Mesodermal cell (in vitro differentiated cells): ENCODE results near the gene SMYD2.
A peak's percentile ranks its signal among the peaks of the same experiment; 100 is the strongest.

Source experiments
- H3K27ac ChIP-seq: 2 replicates; pipeline ENCODE4 v1.7.0; 2013; ENCODE audit warnings: mild to moderate bottlenecking, low read depth, low read length, moderate library complexity; ENCODE audit not compliant: severe bottlenecking
- H3K36me3 ChIP-seq: 2 replicates; pipeline ENCODE4 v1.7.1; 2013; ENCODE audit warnings: mild to moderate bottlenecking, low read length, moderate library complexity; ENCODE audit not compliant: control insufficient read depth, insufficient read depth
- H3K4me1 ChIP-seq: one replicate; pipeline ENCODE4 v1.7.1; 2013; ENCODE audit warnings: mild to moderate bottlenecking, low read length; ENCODE audit not compliant: insufficient read depth, control insufficient read depth, poor library complexity, severe bottlenecking
- H3K4me3 ChIP-seq: 2 replicates; pipeline ENCODE4 v1.7.0; 2013; ENCODE audit warnings: low read length, control low read depth, mild to moderate bottlenecking; ENCODE audit not compliant: insufficient read depth, poor library complexity, severe bottlenecking; ENCODE audit errors: extremely low read depth
- H3K9me3 ChIP-seq: 2 replicates; pipeline ENCODE4 v1.7.1; 2013; ENCODE audit warnings: mild to moderate bottlenecking, low read length, moderate library complexity; ENCODE audit not compliant: control insufficient read depth
- WGBS, 2 experiments: methylation state at CpG; one replicate each; pipeline ENCODE4 v1.1.5; 2013; ENCODE audit warnings: missing lambda C conversion rate in 2 of 2; ENCODE audit not compliant: insufficient coverage in 2 of 2; 5-methylcytosine and 5-hydroxymethylcytosine counted together

The SMYD2 gene

DNA sequence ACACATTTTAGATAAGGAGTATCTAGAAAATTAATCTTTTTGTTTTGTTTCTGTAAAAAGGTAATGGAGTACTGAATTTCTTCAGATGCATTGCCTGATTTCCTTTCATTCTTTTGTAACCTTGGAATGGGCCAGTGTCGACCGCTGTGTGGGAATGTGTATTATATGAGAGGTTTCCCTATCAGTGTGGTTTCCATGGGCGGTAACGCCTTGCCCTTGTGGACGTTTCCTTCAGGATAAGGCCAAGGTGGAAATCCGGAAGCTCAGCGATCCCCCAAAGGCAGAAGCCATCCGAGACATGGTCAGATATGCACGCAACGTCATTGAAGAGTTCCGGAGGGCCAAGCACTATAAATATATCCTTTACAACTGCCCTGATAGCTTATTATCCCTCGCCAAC lies 49.8 kb downstream of the SMYD2 start:
- H3K4me1 ChIP-seq, result peaks cover 15% of the 10 kb centered on the region
- peaks cover 54% of the 10 kb centered on the region for H3K36me3 ChIP-seq
- H3K4me3 ChIP-seq, result no peak overlapping the region
- 90 to 94% methylated on average over 7 to 10 of the region's 12 CpGs for WGBS, 2 experiments
- H3K9me3 ChIP-seq, result no peaks in the 10 kb centered on the region
- H3K27ac ChIP-seq, result no peak overlapping the region

- 80 to 100% methylated on average over 1 of the region's 1 CpG for WGBS, 2 experiments
Observed at GRCh38 chr1:214331180-214331579, 50.2 kb downstream of the SMYD2 start.

GRCh38 chr1:214331827-214332423 lies 51.0 kb downstream of the SMYD2 start:
- 63 to 66% methylated on average over 5 to 7 of the region's 9 CpGs for WGBS, 2 experiments
- Histone ChIP-seq H3K36me3 (peaks cover 52% of the 10 kb centered on the region), H3K9me3 (no peaks in the 10 kb centered on the region), H3K4me3 (no peak overlapping the region), H3K4me1 (peaks cover 15% of the 10 kb centered on the region), H3K27ac (no peak overlapping the region)

More at GRCh38 chr1:214331180-214331579, 50.2 kb downstream of the SMYD2 start:
- Histone ChIP-seq H3K4me1 (peaks cover 15% of the 10 kb centered on the region), H3K9me3 (no peaks in the 10 kb centered on the region), H3K36me3 (peaks cover 54% of the 10 kb centered on the region), H3K4me3 (no peak overlapping the region), H3K27ac (no peak overlapping the region)

- H3K36me3 ChIP-seq, result peaks cover 49% of the 10 kb centered on the region
- 81 to 89% methylated on average over 4 of the region's 6 CpGs for WGBS, 2 experiments
- peak overlapping the region; percentile 53 for H3K27ac ChIP-seq
- peaks cover 18% of the 10 kb centered on the region for H3K4me1 ChIP-seq
- H3K4me3 ChIP-seq, result no peak overlapping the region
- H3K9me3 ChIP-seq, result no peaks in the 10 kb centered on the region
Observed at GRCh38 chr1:214332946-214333798, 52.2 kb downstream of the SMYD2 start.

DNA sequence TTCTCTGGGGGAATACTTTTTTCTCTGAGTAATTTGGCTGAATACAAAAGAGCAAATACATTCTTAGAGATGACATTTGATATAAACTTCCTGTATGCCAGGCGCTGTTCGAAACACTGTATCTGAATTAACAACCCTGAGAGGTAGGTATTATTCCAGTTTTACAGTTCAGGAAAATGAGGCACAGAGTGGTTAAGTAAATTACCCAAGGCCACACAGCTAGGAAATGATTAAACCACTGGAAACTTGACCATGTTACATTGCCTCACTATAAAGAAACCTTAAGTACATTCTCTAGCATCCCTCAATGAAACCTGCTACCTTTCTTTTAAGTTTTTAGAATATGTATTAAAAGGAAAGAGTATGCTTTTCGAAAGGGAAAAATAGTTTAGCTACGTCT lies 54.6 kb downstream of the SMYD2 start:
- no peak overlapping the region for H3K27ac ChIP-seq
- H3K4me3 ChIP-seq, result no peak overlapping the region
- no peaks in the 10 kb centered on the region for H3K9me3 ChIP-seq
- no CpG with 5 or more reads among the region's 4 CpGs for WGBS, 2 experiments
- peaks cover 18% of the 10 kb centered on the region for H3K4me1 ChIP-seq
- H3K36me3 ChIP-seq, result peaks cover 40% of the 10 kb centered on the region

GRCh38 chr1:214337015-214337414 lies 56.1 kb downstream of the SMYD2 start:
- WGBS, 2 experiments, result 85% methylated on average over 2 of the region's 2 CpGs; no CpG with 5 or more reads in 1 of the 2 experiments
- no peaks in the 10 kb centered on the region for H3K9me3 ChIP-seq
- no peak overlapping the region for H3K27ac ChIP-seq
- peaks cover 33% of the 10 kb centered on the region for H3K36me3 ChIP-seq
- peaks cover 18% of the 10 kb centered on the region for H3K4me1 ChIP-seq
- H3K4me3 ChIP-seq, result no peak overlapping the region

GRCh38 chr1:214337511-214337910 lies 56.6 kb downstream of the SMYD2 start:
- Histone ChIP-seq H3K4me1 (peaks cover 17% of the 10 kb centered on the region), H3K27ac (no peak overlapping the region)
- 70 to 76% methylated on average over 5 of the region's 6 CpGs for WGBS, 2 experiments

GRCh38 chr1:214338212-214338611 lies 57.3 kb downstream of the SMYD2 start:
- Histone ChIP-seq H3K9me3 (no peaks in the 10 kb centered on the region), H3K4me1 (peaks cover 12% of the 10 kb centered on the region), H3K4me3 (no peak overlapping the region), H3K36me3 (peaks cover 39% of the 10 kb centered on the region), H3K27ac (no peak overlapping the region)
- 97% methylated on average over 4 of the region's 4 CpGs; no CpG with 5 or more reads in 1 of the 2 experiments for WGBS, 2 experiments

More at GRCh38 chr1:214337511-214337910, 56.6 kb downstream of the SMYD2 start:
- peaks cover 37% of the 10 kb centered on the region for H3K36me3 ChIP-seq
- no peaks in the 10 kb centered on the region for H3K9me3 ChIP-seq
- H3K4me3 ChIP-seq, result no peak overlapping the region

DNA sequence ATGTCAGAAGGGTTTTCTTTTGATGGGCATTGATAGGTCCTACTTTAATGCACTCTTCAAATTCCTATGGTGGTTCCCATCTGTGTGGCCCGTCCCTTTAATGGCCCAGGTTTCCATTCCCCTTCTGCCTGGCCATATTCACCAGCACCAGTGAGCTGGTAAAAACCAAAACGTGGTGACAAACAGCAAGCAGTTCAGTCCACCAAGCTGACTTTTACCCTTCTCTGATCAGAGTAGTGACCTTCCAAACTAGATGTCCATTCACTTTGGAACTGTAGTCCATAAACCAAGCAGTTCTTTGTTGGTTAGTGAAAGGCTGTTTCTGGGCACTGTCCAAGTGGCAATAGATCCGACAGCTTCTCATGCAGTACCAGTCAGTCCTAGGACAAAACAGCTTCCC lies 60.5 kb downstream of the SMYD2 start:
- WGBS, 2 experiments, result 100% methylated on average over 2 to 3 of the region's 3 CpGs
- Histone ChIP-seq H3K4me3 (no peak overlapping the region), H3K4me1 (peaks cover 3% of the 10 kb centered on the region), H3K36me3 (peaks cover 46% of the 10 kb centered on the region), H3K27ac (no peak overlapping the region), H3K9me3 (peaks cover 9% of the 10 kb centered on the region)

DNA sequence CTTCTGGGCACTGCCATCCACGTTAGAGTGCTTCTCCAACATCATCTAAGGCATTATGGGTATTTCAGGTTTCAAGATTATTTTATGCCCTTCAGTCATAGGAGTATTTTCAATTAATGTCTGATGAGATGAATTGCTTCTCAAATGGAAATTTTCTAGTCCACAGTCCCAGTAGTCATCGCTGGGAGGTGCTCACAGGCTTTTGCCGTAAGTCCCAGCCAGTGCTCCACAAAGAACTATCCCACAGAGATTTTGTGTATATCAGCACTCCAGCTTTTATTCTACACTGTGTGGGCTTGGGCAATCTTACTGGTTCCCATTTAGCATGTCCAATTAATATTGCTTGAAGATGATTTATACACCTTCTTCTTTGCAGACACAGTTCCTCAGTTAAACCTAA lies 61.0 kb downstream of the SMYD2 start:
- peaks cover 9% of the 10 kb centered on the region for H3K9me3 ChIP-seq
- no peak overlapping the region for H3K4me3 ChIP-seq
- peaks cover 3% of the 10 kb centered on the region for H3K4me1 ChIP-seq
- no peak overlapping the region for H3K27ac ChIP-seq
- WGBS, 2 experiments, result 89 to 100% methylated on average over 2 of the region's 3 CpGs
- peaks cover 48% of the 10 kb centered on the region for H3K36me3 ChIP-seq

DNA sequence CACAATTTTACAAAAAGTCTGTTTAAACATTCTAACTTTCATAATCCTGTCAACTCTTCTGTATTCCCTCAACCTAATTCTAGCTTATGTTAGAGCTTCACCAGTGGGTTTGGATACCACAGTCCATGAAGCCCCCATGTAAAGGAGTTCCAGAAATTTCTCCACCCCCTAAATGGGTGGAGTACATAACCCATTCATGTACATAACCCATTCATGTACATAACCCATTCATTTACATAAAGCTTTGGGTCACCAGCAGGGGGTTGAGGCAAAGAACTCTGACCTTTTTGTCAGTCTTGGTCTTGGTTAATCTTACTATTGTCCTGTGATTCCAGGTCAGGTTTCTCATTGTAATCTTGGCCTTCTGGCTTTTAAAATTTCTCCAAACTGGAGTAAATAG lies 61.6 kb downstream of the SMYD2 start:
- Histone ChIP-seq H3K4me1 (peaks cover under 1% of the 10 kb centered on the region), H3K27ac (no peak overlapping the region), H3K36me3 (peaks cover 54% of the 10 kb centered on the region), H3K4me3 (no peak overlapping the region), H3K9me3 (peaks cover 9% of the 10 kb centered on the region)
